ENCODE measurements around the gene HAPLN1. TPM values are rescaled to one million over a fixed set of nuclear protein-coding genes. Genes with fewer than 3 reads are reported as not detected.
A peak's percentile ranks its signal among the peaks of the same experiment; 100 is the strongest.

The HAPLN1 gene
- total and polyA plus RNA-seq, 10 of the 15 experiments (the other 5 are each of a cell fraction or from before 2014, with no cell fraction given) = 0.05 to 0.21 (median 0.17) TPM; not detected in 2

GRCh38 chr5:83740741-83741140 lies 20.1 kb upstream of the HAPLN1 start (continued):
- no peak for TF ChIP-seq USF1 (IDR thresholded peaks at IDR 0.05; ENCODE audit: borderline replicate concordance, extremely low read length, insufficient read depth, low read depth, low read length)
- no peak for TF ChIP-seq SIX5 (IDR thresholded peaks at IDR 0.05; ENCODE audit: low read depth, low read length, severe bottlenecking)
- TF ChIP-seq PAX5 (IDR thresholded peaks at IDR 0.05; ENCODE audit: borderline replicate concordance, low read depth, low read length) = no peak
- no peak for TF ChIP-seq ZBED1 (IDR thresholded peaks at IDR 0.05; ENCODE audit: borderline replicate concordance)
- TF ChIP-seq ASH2L (IDR thresholded peaks at IDR 0.05; ENCODE audit: borderline replicate concordance, low read depth) = 0 out of 2 replicates have a peak, but pooled peaks have one; percentile 46
- no peak for TF ChIP-seq GABPA (IDR thresholded peaks at IDR 0.05; ENCODE audit: low read depth)
- TF ChIP-seq IKZF1 (conservative IDR thresholded peaks at IDR 0.05) = no peak
- TF ChIP-seq EED (IDR thresholded peaks at IDR 0.05; ENCODE audit: low read depth) = no peak
- no peak for TF ChIP-seq POLR2A (IDR thresholded peaks at IDR 0.05; ENCODE audit: low read depth, low read length)
- TF ChIP-seq ZNF207 (IDR thresholded peaks at IDR 0.05; ENCODE audit: borderline replicate concordance) = no peak
- TF ChIP-seq MTA3 (IDR thresholded peaks at IDR 0.05; ENCODE audit: borderline replicate concordance, low read length) = no peak
- TF ChIP-seq, protein P1, sequence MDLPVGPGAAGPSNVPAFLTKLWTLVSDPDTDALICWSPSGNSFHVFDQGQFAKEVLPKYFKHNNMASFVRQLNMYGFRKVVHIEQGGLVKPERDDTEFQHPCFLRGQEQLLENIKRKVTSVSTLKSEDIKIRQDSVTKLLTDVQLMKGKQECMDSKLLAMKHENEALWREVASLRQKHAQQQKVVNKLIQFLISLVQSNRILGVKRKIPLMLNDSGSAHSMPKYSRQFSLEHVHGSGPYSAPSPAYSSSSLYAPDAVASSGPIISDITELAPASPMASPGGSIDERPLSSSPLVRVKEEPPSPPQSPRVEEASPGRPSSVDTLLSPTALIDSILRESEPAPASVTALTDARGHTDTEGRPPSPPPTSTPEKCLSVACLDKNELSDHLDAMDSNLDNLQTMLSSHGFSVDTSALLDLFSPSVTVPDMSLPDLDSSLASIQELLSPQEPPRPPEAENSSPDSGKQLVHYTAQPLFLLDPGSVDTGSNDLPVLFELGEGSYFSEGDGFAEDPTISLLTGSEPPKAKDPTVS (IDR thresholded peaks at IDR 0.05; ENCODE audit: low read depth, low read length) = no peak
- peak; percentile 74 for TF ChIP-seq MEF2A (IDR thresholded peaks at IDR 0.05; ENCODE audit: insufficient read depth, low read depth, low read length)
- no peak for TF ChIP-seq ZNF274 (IDR thresholded peaks at IDR 0.05; ENCODE audit: insufficient read depth, insufficient read length)
- TF ChIP-seq SPI1 (IDR thresholded peaks at IDR 0.05; ENCODE audit: borderline replicate concordance, insufficient read depth, low read depth, low read length) = peak; percentile 75; the same call in 1 of the 2 replicates
- TF ChIP-seq, protein P2, sequence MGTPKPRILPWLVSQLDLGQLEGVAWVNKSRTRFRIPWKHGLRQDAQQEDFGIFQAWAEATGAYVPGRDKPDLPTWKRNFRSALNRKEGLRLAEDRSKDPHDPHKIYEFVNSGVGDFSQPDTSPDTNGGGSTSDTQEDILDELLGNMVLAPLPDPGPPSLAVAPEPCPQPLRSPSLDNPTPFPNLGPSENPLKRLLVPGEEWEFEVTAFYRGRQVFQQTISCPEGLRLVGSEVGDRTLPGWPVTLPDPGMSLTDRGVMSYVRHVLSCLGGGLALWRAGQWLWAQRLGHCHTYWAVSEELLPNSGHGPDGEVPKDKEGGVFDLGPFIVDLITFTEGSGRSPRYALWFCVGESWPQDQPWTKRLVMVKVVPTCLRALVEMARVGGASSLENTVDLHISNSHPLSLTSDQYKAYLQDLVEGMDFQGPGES (IDR thresholded peaks at IDR 0.05) = no peak
- TF ChIP-seq CREM (IDR thresholded peaks at IDR 0.05; ENCODE audit: low read depth) = no peak
- TF ChIP-seq PRDM15 (CRISPR knock-in tag; IDR thresholded peaks at IDR 0.05) = no peak
- TF ChIP-seq MEF2B (IDR thresholded peaks at IDR 0.05; ENCODE audit: partially characterized antibody, poor library complexity, severe bottlenecking) = peak; percentile 86
- TF ChIP-seq IKZF2 (IDR thresholded peaks at IDR 0.05) = peak in 1 of 2 experiments; percentile 34; a peak in 1 of 4 replicates
- no peak for TF ChIP-seq HDGF (IDR thresholded peaks at IDR 0.05)
- TF ChIP-seq MYC (IDR thresholded peaks at IDR 0.05; ENCODE audit: insufficient read depth, insufficient read length, insufficient replicate concordance, low read length, severe bottlenecking) = no peak
- no peak for TF ChIP-seq CBFB (IDR thresholded peaks at IDR 0.05; ENCODE audit: low read depth)
- no peak for TF ChIP-seq TCF3 (IDR thresholded peaks at IDR 0.05; ENCODE audit: borderline replicate concordance, insufficient read depth, low read depth, low read length)
- TF ChIP-seq RCOR1 (conservative IDR thresholded peaks at IDR 0.05; ENCODE audit: low read depth, low read length) = no peak

All from GM12878 (cell line).